Endometrial microvascular endothelial cells (primary cell): Measurements from ENCODE around the gene ARG1. TPM values are rescaled to one million over a fixed set of nuclear protein-coding genes. Genes with fewer than 3 reads are reported as not detected.

Source experiments
- total RNA-seq: library from RNA; depleted of rRNA; stranded (reverse); fragments of >200 nt; gene quantifications from one replicate; pipeline ENCODE4 v1.2.3, GENCODE V29; 2015; ENCODE audit errors: inconsistent ontology term

ARG1 gene
- total RNA-seq, 1 donor from 2014 or later: not detected

Other genes starting within 250 kb of the ARG1 start
- gene MED23, start 55.0 kb downstream of the ARG1 start, total RNA-seq: 23.7 TPM
- gene ENPP3, start 64.1 kb downstream of the ARG1 start, total RNA-seq: not detected
- not detected for gene OR2A4, start 128.2 kb downstream of the ARG1 start, total RNA-seq
- gene CTAGE9, start 137.8 kb downstream of the ARG1 start, total RNA-seq: not detected
- gene ENPP1, start 234.8 kb downstream of the ARG1 start, total RNA-seq: 1.2 TPM